HepG2 (cell line): ENCODE results near the gene RNF126. TPM values are rescaled to one million over a fixed set of nuclear protein-coding genes. Genes with fewer than 3 reads are reported as not detected.
A peak's percentile ranks its signal among the peaks of the same experiment; 100 is the strongest.
"Not testable (repeated sequence)": the region's sequence is repeated elsewhere in the genome, so short reads cannot be mapped to it uniquely, and the experiment has no call there.

ENCODE experiments used
- ATAC-seq: fragments of 200-7000 bp; cut with Tn5 transposase; 3 replicates; pipeline ENCODE4 v1.9.1; 2020; ENCODE audit warnings: mild to moderate bottlenecking, moderate library complexity
- BruUV-seq: library from RNA; stranded (reverse); fragments of 400-500 nt; replicated peaks from 2 replicates; lab custom pipeline; 2021; lab: Mats Ljungman, UMichigan
- CTCF ChIA-PET: fragments of 300-600 bp; formaldehyde crosslinking; extraction: SDS; loops from one replicate; lab custom pipeline; 2021; ENCODE audit warnings: low total read pairs, inconsistent platforms, low intra/inter-chr PET ratio; lab: Yijun Ruan, JAX
- POLR2A ChIA-PET: fragments of 350-600 bp; sonication (Branson Sonifier 250); formaldehyde crosslinking; loops from one replicate; lab custom pipeline; 2020; ENCODE audit warnings: antibody characterized with exemption, inconsistent platforms; lab: Yijun Ruan, JAX
- DNase-seq: peaks from one replicate; pipeline ENCODE4 v3.0.0-alpha.2; 2015; ENCODE audit warnings: low spot score
- FAIRE-seq: peaks from 3 replicates; lab custom pipeline; 2011; peaks lifted over from hg19 to GRCh38; lab: Jason Lieb, UNC
- H2AFZ ChIP-seq: one replicate; pipeline ENCODE4 v1.6.1; 2011; ENCODE audit warnings: low read length, inconsistent platforms
- H3K27ac ChIP-seq: fragments of 300-600 bp; 3 replicates; pipeline ENCODE4 v1.8.0; 2011; ENCODE audit warnings: mixed run types, mild to moderate bottlenecking, mixed read lengths, low read length, inconsistent platforms; ENCODE audit not compliant: insufficient read depth; ENCODE audit errors: extremely low read length
- H3K27me3 ChIP-seq, 2 experiments: fragments of 200-600 bp in 1 of 2; 2 replicates in 1 of 2; 3 replicates in 1 of 2; pipeline versions ENCODE4 v1.6.0 to v1.8.0; 2011; ENCODE audit warnings: low read length in 2 of 2, mild to moderate bottlenecking in 2 of 2, moderate library complexity in 2 of 2, inconsistent platforms in 1 of 2; ENCODE audit not compliant: insufficient read depth in 2 of 2, control insufficient read depth in 1 of 2
- H3K36me3 ChIP-seq, 2 experiments: fragments of 200-600 bp in 1 of 2; replicated peaks in 1 of 2; 2 replicates in 1 of 2; 3 replicates in 1 of 2; pipeline versions ENCODE4 v1.5.1 to v1.8.0; 2011; ENCODE audit warnings: low read length in 2 of 2, inconsistent platforms in 1 of 2; ENCODE audit not compliant: insufficient read depth in 2 of 2, control insufficient read depth in 1 of 2
- H3K4me1 ChIP-seq: 2 replicates; pipeline ENCODE4 v1.5.1; 2012; ENCODE audit warnings: low read length, inconsistent platforms; ENCODE audit not compliant: insufficient read depth
- H3K4me2 ChIP-seq: 2 replicates; pipeline ENCODE4 v1.6.0; 2011; ENCODE audit warnings: low read depth, low read length, inconsistent platforms
- H3K4me3 ChIP-seq, 3 experiments: fragments of 200-600 bp in 1 of 3; sonication (generic), shearing (Covaris generic) in 1 of 3; replicated peaks in 1 of 3; 2 replicates each; pipeline ENCODE4 v1.5.1; 2011 to 2016; ENCODE audit warnings: low read length in 3 of 3, inconsistent platforms in 2 of 3, low read depth in 2 of 3, mild to moderate bottlenecking in 2 of 3, control low read depth in 1 of 3, mixed read lengths in 1 of 3; ENCODE audit not compliant: insufficient read depth in 1 of 3
- H3K79me2 ChIP-seq: one replicate; pipeline ENCODE4 v1.6.1; 2011; ENCODE audit warnings: low read length, inconsistent platforms; ENCODE audit not compliant: insufficient read depth
- H3K9ac ChIP-seq: 2 replicates; pipeline ENCODE4 v1.6.0; 2011; ENCODE audit warnings: mild to moderate bottlenecking, low read depth, low read length, inconsistent platforms; ENCODE audit not compliant: insufficient read depth
- H3K9me3 ChIP-seq: 2 replicates; pipeline ENCODE4 v1.5.1; 2012; ENCODE audit warnings: mild to moderate bottlenecking, low read length
- H4K20me1 ChIP-seq: 2 replicates; pipeline ENCODE4 v1.6.0; 2011; ENCODE audit warnings: inconsistent platforms, mild to moderate bottlenecking, low read length, moderate library complexity; ENCODE audit not compliant: insufficient read depth
- IRX3 ChIP-seq: sonication (generic); formaldehyde crosslinking; IDR thresholded peaks from 2 replicates; pipeline ENCODE4 v1.8.1; 2023; ENCODE audit warnings: mild to moderate bottlenecking, low read depth, missing genetic modification reagents, borderline replicate concordance
- JUNB ChIP-seq: sonication (generic); formaldehyde crosslinking; IDR thresholded peaks from 2 replicates; pipeline ENCODE4 v1.8.0; 2022; ENCODE audit warnings: missing genetic modification reagents, mild to moderate bottlenecking, borderline replicate concordance
- RBFOX2 ChIP-seq: fragments of 200-400 bp; formaldehyde crosslinking; IDR thresholded peaks from 2 replicates; pipeline ENCODE4 v1.6.1; 2017; ENCODE audit warnings: low read depth, mild to moderate bottlenecking, low read length
- SIX1 ChIP-seq: sonication (generic); formaldehyde crosslinking; IDR thresholded peaks from 2 replicates; pipeline ENCODE4 v1.4.0; 2020; ENCODE audit warnings: missing genetic modification reagents, borderline replicate concordance
- ZNF333 ChIP-seq: sonication (generic); formaldehyde crosslinking; IDR thresholded peaks from 2 replicates; pipeline ENCODE4 v1.4.0; 2020; ENCODE audit warnings: mild to moderate bottlenecking, missing genetic modification reagents, borderline replicate concordance
- WGBS: methylation state at CpG from one replicate; pipeline ENCODE4 v1.1.6; 2017; ENCODE audit warnings: low lambda C conversion rate; 5-methylcytosine and 5-hydroxymethylcytosine counted together
- in situ Hi-C: cut with HindIII; loops from 2 replicates; pipeline ENCODE4 v1.10.0; 2017; ENCODE audit warnings: low pct_unique_long_range_greater_than_20kb; ENCODE audit not compliant: extremely low pct_ligation_motif_present
- intact Hi-C: fragments of 100-400 bp; cut with micrococcal nuclease; formaldehyde crosslinking; loops from one replicate; pipeline ENCODE4 v1.10.0; 2022; ENCODE audit not compliant: unreplicated experiment
- polyA plus RNA-seq, 8 experiments: library from polyadenylated mRNA; depleted of rRNA in 3 of 8; stranded (reverse) in 7 of 8; unstranded in 1 of 8; fragments of >200 nt; fragmentation: Illumina TruSeq in 4 of 8; extraction: Trizol in 4 of 8; gene quantifications; 2 replicates each; pipeline versions ENCODE4 v1.2.1 to v1.2.3, GENCODE V29; 2011 to 2016; ENCODE audit warnings: low read depth in 4 of 8, missing spikeins in 1 of 8, mixed read lengths in 1 of 8; ENCODE audit not compliant: insufficient read depth in 1 of 8
- total RNA-seq, 5 experiments: library from RNA; depleted of rRNA; stranded (reverse); fragments of >200 nt; fragmentation: Illumina TruSeq; extraction: Trizol; gene quantifications; 2 replicates each; pipeline ENCODE4 v1.2.3, GENCODE V29; 2016; ENCODE audit warnings: low read depth in 1 of 5
- TF ChIP-seq, protein P1 (sequence below): sonication (generic); formaldehyde crosslinking; IDR thresholded peaks from 2 replicates; pipeline ENCODE4 v1.5.0; 2020; ENCODE audit warnings: mild to moderate bottlenecking, missing genetic modification reagents

Gene RNF126
- total and polyA plus RNA-seq, 2 of the 13 experiments (the other 11 are each of a cell fraction or from before 2014, with no cell fraction given) = 23.2 to 34.0 TPM

DNA sequence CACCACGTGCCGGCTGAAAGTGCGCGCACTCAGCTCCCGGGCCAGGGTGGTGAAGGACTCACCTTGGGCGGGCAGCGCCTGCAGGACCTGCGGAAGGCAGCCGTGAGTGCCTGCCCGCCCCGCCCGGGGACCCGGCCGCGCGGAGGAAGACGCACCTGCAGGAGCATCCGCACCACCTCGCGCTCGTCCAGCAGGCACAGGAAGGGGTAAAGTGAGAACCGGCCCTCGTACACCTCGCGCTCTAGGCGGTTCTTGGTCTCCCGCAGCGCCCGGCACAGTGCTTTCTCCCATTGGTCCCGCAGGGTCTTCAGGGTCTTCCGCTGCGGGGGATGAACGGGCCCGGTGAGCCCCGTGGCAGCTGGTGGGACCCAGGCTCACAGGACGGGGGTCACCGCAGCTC is 40.3 kb downstream of the RNF126 start:
- Histone ChIP-seq H3K4me2 (no peak overlapping the region), H3K4me3 (no peak overlapping the region), H3K27me3 (no peaks in the 10 kb centered on the region), H3K27ac (no peak overlapping the region), H4K20me1 (no peaks in the 10 kb centered on the region), H2AFZ (no peak overlapping the region), H3K9ac (no peak overlapping the region), H3K4me1 (no peaks in the 10 kb centered on the region), H3K36me3 (peaks cover 11 to 34% of the 10 kb centered on the region in 2 experiments), H3K9me3 (no peaks in the 10 kb centered on the region), H3K79me2 (no peaks in the 10 kb centered on the region)
- WGBS = 100% methylated on average over 23 of the region's 37 CpGs
- ATAC-seq (no peak), DNase-seq (no peak), FAIRE-seq (no peak)
- ChIA-PET POLR2A (no interaction called here), CTCF (no interaction called here)
- no TSS peak for BruUV-seq
- in situ Hi-C loops (no loop called here), intact Hi-C loops (no loop called here)
- TF ChIP-seq IRX3 (CRISPR knock-in tag) (no peak), ZNF333 (CRISPR knock-in tag) (no peak), RBFOX2 (0 out of 2 replicates have a peak, but pooled peaks have one; percentile 0), JUNB (CRISPR knock-in tag) (no peak)
- TF ChIP-seq, protein P1, sequence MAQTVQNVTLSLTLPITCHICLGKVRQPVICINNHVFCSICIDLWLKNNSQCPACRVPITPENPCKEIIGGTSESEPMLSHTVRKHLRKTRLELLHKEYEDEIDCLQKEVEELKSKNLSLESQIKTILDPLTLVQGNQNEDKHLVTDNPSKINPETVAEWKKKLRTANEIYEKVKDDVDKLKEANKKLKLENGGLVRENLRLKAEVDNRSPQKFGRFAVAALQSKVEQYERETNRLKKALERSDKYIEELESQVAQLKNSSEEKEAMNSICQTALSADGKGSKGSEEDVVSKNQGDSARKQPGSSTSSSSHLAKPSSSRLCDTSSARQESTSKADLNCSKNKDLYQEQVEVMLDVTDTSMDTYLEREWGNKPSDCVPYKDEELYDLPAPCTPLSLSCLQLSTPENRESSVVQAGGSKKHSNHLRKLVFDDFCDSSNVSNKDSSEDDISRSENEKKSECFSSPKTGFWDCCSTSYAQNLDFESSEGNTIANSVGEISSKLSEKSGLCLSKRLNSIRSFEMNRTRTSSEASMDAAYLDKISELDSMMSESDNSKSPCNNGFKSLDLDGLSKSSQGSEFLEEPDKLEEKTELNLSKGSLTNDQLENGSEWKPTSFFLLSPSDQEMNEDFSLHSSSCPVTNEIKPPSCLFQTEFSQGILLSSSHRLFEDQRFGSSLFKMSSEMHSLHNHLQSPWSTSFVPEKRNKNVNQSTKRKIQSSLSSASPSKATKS (CRISPR knock-in tag) = no peak

DNA sequence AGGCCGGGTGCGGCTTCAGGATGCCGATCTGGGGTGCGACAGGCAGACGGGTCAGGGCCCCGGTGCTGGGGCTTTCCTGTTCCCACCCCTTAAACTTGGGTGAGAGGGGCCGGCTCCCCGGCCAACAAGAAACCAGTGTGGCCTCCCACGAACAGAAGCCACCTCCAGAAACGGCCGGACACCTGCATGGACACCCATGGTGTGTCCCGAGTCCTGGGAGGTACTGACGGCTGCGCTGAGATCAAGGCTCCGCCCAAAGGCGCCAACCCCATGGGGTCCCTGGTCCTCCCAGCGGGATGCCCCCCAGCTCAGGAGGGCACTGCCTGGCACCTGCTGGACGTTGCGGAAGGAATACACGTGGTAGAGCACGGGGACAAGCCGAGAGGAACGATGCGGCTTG is 41.2 kb downstream of the RNF126 start:
- H4K20me1 ChIP-seq = no peaks in the 10 kb centered on the region
- ATAC-seq (no peak), FAIRE-seq (no peak), DNase-seq (no peak)
- CTCF ChIA-PET = no interaction called here
- no peak overlapping the region for H3K9ac ChIP-seq
- H3K9me3 ChIP-seq = no peaks in the 10 kb centered on the region
- in situ Hi-C loops (no loop called here), intact Hi-C loops (no loop called here)
- no TSS peak for BruUV-seq
- TF ChIP-seq SIX1 (CRISPR knock-in tag) (no peak), RBFOX2 (0 out of 2 replicates have a peak, but pooled peaks have one; percentile 11)
- H3K4me2 ChIP-seq = no peak overlapping the region
- no peak overlapping the region for H3K27ac ChIP-seq
- H3K4me1 ChIP-seq = no peaks in the 10 kb centered on the region
- POLR2A ChIA-PET = no interaction called here
- no peaks in the 10 kb centered on the region for H3K79me2 ChIP-seq
- 96% methylated on average over 18 of the region's 24 CpGs for WGBS
- no peak overlapping the region for H3K4me3 ChIP-seq
- H3K27me3 ChIP-seq = no peaks in the 10 kb centered on the region
- H3K36me3 ChIP-seq = peaks cover 11 to 35% of the 10 kb centered on the region in 2 experiments
- no peak overlapping the region for H2AFZ ChIP-seq

DNA sequence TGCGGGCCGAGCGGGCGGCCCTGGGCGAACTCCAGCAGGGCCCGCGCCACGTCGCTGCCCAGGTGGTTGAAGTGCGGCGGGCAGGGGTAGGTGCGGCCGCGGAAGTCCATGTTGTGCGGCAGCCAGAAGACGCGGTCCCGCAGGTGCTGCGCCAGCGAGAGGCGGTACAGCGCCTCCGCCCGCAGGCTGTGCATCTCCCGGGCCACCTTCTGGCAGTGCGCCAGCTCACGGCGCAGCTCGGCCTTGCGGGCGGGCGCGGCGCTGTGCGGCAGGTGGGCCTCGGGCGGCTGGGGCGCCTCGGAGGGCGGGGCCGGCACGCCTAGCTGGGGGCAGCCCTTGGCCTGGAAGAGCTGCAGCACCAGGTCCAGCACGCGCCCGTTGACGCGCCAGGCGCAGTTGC is 41.8 kb downstream of the RNF126 start:
- ATAC-seq, H3K9me3 ChIP-seq, BruUV-seq, CTCF ChIA-PET, H2AFZ ChIP-seq, FAIRE-seq, DNase-seq, H3K27me3 ChIP-seq, H3K9ac ChIP-seq, in situ Hi-C loops, H3K4me2 ChIP-seq, H3K4me3 ChIP-seq, H3K79me2 ChIP-seq, intact Hi-C loops, H3K27ac ChIP-seq, H4K20me1 ChIP-seq, POLR2A ChIA-PET, H3K4me1 ChIP-seq: not testable (repeated sequence)
- H3K36me3 ChIP-seq = peaks cover 11 to 35% of the 10 kb centered on the region in 2 experiments
- 98% methylated on average over 23 of the region's 48 CpGs for whole genome bisulfite sequencing
